Activated naive CD4-positive, alpha-beta T cell treated with anti-CD3 and anti-CD28 coated beads, Interleukin-2, amount 10 ng/mL, durations not matched to agents 7 days and 5 days (primary cell): ENCODE results near the gene ANKRD13C.

Experiments used
- CTCF ChIA-PET: fragments of 350-600 bp; sonication (Branson Sonifier 250); formaldehyde crosslinking; loops from one replicate; lab custom pipeline; 2021; ENCODE audit warnings: antibody characterized with exemption; lab: Charles Lee
- DNase-seq: peaks from one replicate; pipeline ENCODE4 v3.0.0-alpha.2; 2020
- H3K27ac Mint-ChIP-seq: one replicate; pipeline ENCODE4 v1.8.0; 2021; ENCODE audit warnings: mild to moderate bottlenecking, moderate library complexity, mixed read lengths
- H3K27me3 Mint-ChIP-seq: one replicate; pipeline ENCODE4 v1.8.0; 2021; ENCODE audit warnings: mild to moderate bottlenecking, mixed read lengths
- H3K36me3 Mint-ChIP-seq: one replicate; pipeline ENCODE4 v1.8.0; 2021; ENCODE audit warnings: mixed read lengths
- H3K4me1 Mint-ChIP-seq: one replicate; pipeline ENCODE4 v1.8.0; 2021; ENCODE audit warnings: mixed read lengths
- H3K4me3 Mint-ChIP-seq: one replicate; pipeline ENCODE4 v1.8.0; 2021; ENCODE audit warnings: mild to moderate bottlenecking, moderate library complexity, mixed read lengths
- H3K9me3 Mint-ChIP-seq: one replicate; pipeline ENCODE4 v1.8.0; 2021; ENCODE audit warnings: mixed read lengths

Gene ANKRD13C

GRCh38 chr1:70239940-70240339 lies 114.6 kb downstream of the ANKRD13C start:
- no peaks in the 10 kb centered on the region for H3K27me3 Mint-ChIP-seq
- CTCF ChIA-PET = no interaction called here
- H3K4me3 Mint-ChIP-seq = no peak overlapping the region
- DNase-seq = no peak
- no peaks in the 10 kb centered on the region for H3K9me3 Mint-ChIP-seq
- no peak overlapping the region for H3K27ac Mint-ChIP-seq
- H3K36me3 Mint-ChIP-seq = peaks cover 56% of the 10 kb centered on the region
- H3K4me1 Mint-ChIP-seq = peaks cover 8% of the 10 kb centered on the region

- no peaks in the 10 kb centered on the region for H3K27me3 Mint-ChIP-seq
- DNase-seq = no peak
- peaks cover 60% of the 10 kb centered on the region for H3K36me3 Mint-ChIP-seq
- H3K27ac Mint-ChIP-seq = no peak overlapping the region
- H3K9me3 Mint-ChIP-seq = no peaks in the 10 kb centered on the region
- H3K4me1 Mint-ChIP-seq = peaks cover 2% of the 10 kb centered on the region
- CTCF ChIA-PET = no interaction called here
- no peak overlapping the region for H3K4me3 Mint-ChIP-seq
Measured at GRCh38 chr1:70234733-70235132, 119.8 kb downstream of the ANKRD13C start.

- no peak for DNase-seq
- CTCF ChIA-PET = no interaction called here
- Mint-ChIP-seq H3K36me3 (peaks cover 66% of the 10 kb centered on the region), H3K27ac (no peak overlapping the region), H3K4me1 (peaks cover 19% of the 10 kb centered on the region), H3K4me3 (no peak overlapping the region), H3K27me3 (no peaks in the 10 kb centered on the region), H3K9me3 (no peaks in the 10 kb centered on the region)
Measured at GRCh38 chr1:70231475-70231874, 123.0 kb downstream of the ANKRD13C start.

- no peaks in the 10 kb centered on the region for H3K27me3 Mint-ChIP-seq
- H3K4me1 Mint-ChIP-seq = peaks cover 38% of the 10 kb centered on the region
- no peaks in the 10 kb centered on the region for H3K9me3 Mint-ChIP-seq
- CTCF ChIA-PET = interaction anchor here (0.7 kb wide), 1 partner anchor 124 kb away, joined by 3 read pairs; no protein-coding TSS in a partner anchor
- H3K4me3 Mint-ChIP-seq = no peak overlapping the region
- H3K27ac Mint-ChIP-seq = no peak overlapping the region
- no peak for DNase-seq
- H3K36me3 Mint-ChIP-seq = peaks cover 58% of the 10 kb centered on the region
Measured at GRCh38 chr1:70228670-70229069, 125.9 kb downstream of the ANKRD13C start.

GRCh38 chr1:70227439-70227838 lies 127.1 kb downstream of the ANKRD13C start:
- peaks cover 48% of the 10 kb centered on the region for H3K4me1 Mint-ChIP-seq
- peak overlapping the region; percentile 79 for H3K27ac Mint-ChIP-seq
- CTCF ChIA-PET = no interaction called here
- H3K4me3 Mint-ChIP-seq = no peak overlapping the region
- peaks cover 57% of the 10 kb centered on the region for H3K36me3 Mint-ChIP-seq
- H3K9me3 Mint-ChIP-seq = no peaks in the 10 kb centered on the region
- no peak for DNase-seq
- no peaks in the 10 kb centered on the region for H3K27me3 Mint-ChIP-seq

GRCh38 chr1:70224954-70225353 lies 129.6 kb downstream of the ANKRD13C start:
- peaks cover 60% of the 10 kb centered on the region for H3K4me1 Mint-ChIP-seq
- no peak overlapping the region for H3K27ac Mint-ChIP-seq
- no peak for DNase-seq
- CTCF ChIA-PET = no interaction called here
- H3K36me3 Mint-ChIP-seq = peaks cover 45% of the 10 kb centered on the region
- no peaks in the 10 kb centered on the region for H3K27me3 Mint-ChIP-seq
- H3K9me3 Mint-ChIP-seq = no peaks in the 10 kb centered on the region
- no peak overlapping the region for H3K4me3 Mint-ChIP-seq

- peak overlapping the region; percentile 98 for H3K27ac Mint-ChIP-seq
- peaks cover 59% of the 10 kb centered on the region for H3K4me1 Mint-ChIP-seq
- H3K4me3 Mint-ChIP-seq = peak overlapping the region; percentile 91
- no peaks in the 10 kb centered on the region for H3K9me3 Mint-ChIP-seq
- CTCF ChIA-PET = no interaction called here
- H3K27me3 Mint-ChIP-seq = no peaks in the 10 kb centered on the region
- no peak for DNase-seq
- H3K36me3 Mint-ChIP-seq = peaks cover 37% of the 10 kb centered on the region
Measured at GRCh38 chr1:70222716-70223235, 131.7 kb downstream of the ANKRD13C start.

GRCh38 chr1:70221238-70222121 lies 133.0 kb downstream of the ANKRD13C start, which contains the start of gene SRSF11:
SRSF11 (plus strand) TSS chr1:70221380; CDS start chr1:70221637, 257 bp downstream.
- Mint-ChIP-seq H3K4me1 (peaks cover 46% of the 10 kb centered on the region), H3K27me3 (no peaks in the 10 kb centered on the region), H3K27ac (peak within 1 kb of the TSS; percentile 98), H3K4me3 (peak within 1 kb of the TSS; percentile 91), H3K36me3 (peaks cover 33% of the 10 kb centered on the region), H3K9me3 (no peaks in the 10 kb centered on the region)
- CTCF ChIA-PET = interaction anchor here (0.6 kb wide), 1 partner anchor 29 kb away, joined by 3 read pairs; no protein-coding TSS in a partner anchor
- peak; percentile 97 for DNase-seq

GRCh38 chr1:70220517-70221237 lies 133.8 kb downstream of the ANKRD13C start:
- H3K4me3 Mint-ChIP-seq = peak overlapping the region; percentile 91
- CTCF ChIA-PET = interaction anchor here (0.6 kb wide), 1 partner anchor 28 kb away, joined by 3 read pairs; no protein-coding TSS in a partner anchor
- H3K4me1 Mint-ChIP-seq = peaks cover 41% of the 10 kb centered on the region
- H3K27me3 Mint-ChIP-seq = no peaks in the 10 kb centered on the region
- peaks cover 33% of the 10 kb centered on the region for H3K36me3 Mint-ChIP-seq
- H3K27ac Mint-ChIP-seq = peak overlapping the region; percentile 98
- no peak for DNase-seq
- H3K9me3 Mint-ChIP-seq = no peaks in the 10 kb centered on the region

GRCh38 chr1:70220015-70220414 lies 134.5 kb downstream of the ANKRD13C start:
- Mint-ChIP-seq H3K4me1 (peaks cover 41% of the 10 kb centered on the region), H3K9me3 (no peaks in the 10 kb centered on the region), H3K4me3 (peak overlapping the region; percentile 26), H3K36me3 (peaks cover 33% of the 10 kb centered on the region), H3K27ac (peak overlapping the region; percentile 84), H3K27me3 (no peaks in the 10 kb centered on the region)
- CTCF ChIA-PET = no interaction called here
- no peak for DNase-seq

- CTCF ChIA-PET = no interaction called here
- Mint-ChIP-seq H3K27ac (no peak overlapping the region), H3K9me3 (no peaks in the 10 kb centered on the region), H3K36me3 (peaks cover 20% of the 10 kb centered on the region), H3K27me3 (no peaks in the 10 kb centered on the region), H3K4me3 (no peak overlapping the region), H3K4me1 (peaks cover 41% of the 10 kb centered on the region)
- DNase-seq = no peak
Measured at GRCh38 chr1:70211541-70211940, 143.0 kb downstream of the ANKRD13C start.

GRCh38 chr1:70210820-70211219 lies 143.7 kb downstream of the ANKRD13C start:
- Mint-ChIP-seq H3K4me3 (no peak overlapping the region), H3K27me3 (no peaks in the 10 kb centered on the region), H3K4me1 (peaks cover 44% of the 10 kb centered on the region), H3K36me3 (peaks cover 22% of the 10 kb centered on the region), H3K27ac (no peak overlapping the region), H3K9me3 (no peaks in the 10 kb centered on the region)
- CTCF ChIA-PET = no interaction called here
- no peak for DNase-seq
